DOHH2 (cell line): ENCODE results near the gene ZNF385D.
"Not testable (repeated sequence)": the region's sequence is repeated elsewhere in the genome, so short reads cannot be mapped to it uniquely, and the experiment has no call there.

ENCODE experiments used
- H3F3A ChIP-seq: fragments of 200-600 bp; sonication (generic), shearing (Covaris generic); 2 replicates; pipeline ENCODE4 v1.6.0; 2016; ENCODE audit warnings: antibody characterized with exemption, mild to moderate bottlenecking; ENCODE audit not compliant: control insufficient read depth, insufficient read depth
- H3K27ac ChIP-seq: fragments of 200-600 bp; sonication (generic); 2 replicates; pipeline ENCODE4 v1.5.1; 2014; ENCODE audit warnings: low read depth, mild to moderate bottlenecking, low read length, moderate library complexity
- H3K27me3 ChIP-seq: fragments of 200-600 bp; sonication (generic); 2 replicates; pipeline ENCODE4 v1.6.1; 2014; ENCODE audit warnings: mild to moderate bottlenecking, low read length, mixed read lengths; ENCODE audit not compliant: control insufficient read depth
- H3K36me3 ChIP-seq: fragments of 200-600 bp; sonication (generic); 2 replicates; pipeline ENCODE4 v1.6.1; 2014; ENCODE audit warnings: mild to moderate bottlenecking, low read length, moderate library complexity, mixed read lengths; ENCODE audit not compliant: control insufficient read depth
- H3K4me1 ChIP-seq: fragments of 200-600 bp; sonication (generic); 2 replicates; pipeline ENCODE4 v1.6.1; 2014; ENCODE audit warnings: mild to moderate bottlenecking, low read length, mixed read lengths; ENCODE audit not compliant: control insufficient read depth
- H3K4me2 ChIP-seq: fragments of 200-600 bp; sonication (generic); 2 replicates; pipeline ENCODE4 v1.6.0; 2014; ENCODE audit warnings: mild to moderate bottlenecking, low read length, moderate library complexity
- H3K4me3 ChIP-seq: fragments of 200-600 bp; sonication (generic); 2 replicates; pipeline ENCODE4 v1.5.1; 2014; ENCODE audit warnings: mild to moderate bottlenecking, low read length, mixed read lengths
- H3K79me2 ChIP-seq: fragments of 200-600 bp; sonication (generic); 2 replicates; pipeline ENCODE4 v1.6.1; 2014; ENCODE audit warnings: mild to moderate bottlenecking, low read length, mixed read lengths; ENCODE audit not compliant: control insufficient read depth
- H3K9me2 ChIP-seq: fragments of 200-600 bp; sonication (generic); replicated peaks from 2 replicates; pipeline ENCODE4 v1.6.1; 2014; ENCODE audit warnings: mild to moderate bottlenecking, low read length, mixed read lengths; ENCODE audit not compliant: control insufficient read depth
- H3K9me3 ChIP-seq: fragments of 200-600 bp; sonication (generic); 2 replicates; pipeline ENCODE4 v1.6.1; 2014; ENCODE audit warnings: antibody characterized with exemption, low read length, mixed read lengths; ENCODE audit not compliant: control insufficient read depth, insufficient read depth
- H4K20me1 ChIP-seq: fragments of 200-600 bp; sonication (generic); 2 replicates; pipeline ENCODE4 v1.6.0; 2014; ENCODE audit warnings: low read depth, mild to moderate bottlenecking, antibody characterized with exemption, low read length, moderate library complexity; ENCODE audit not compliant: control insufficient read depth, insufficient read depth
- CTCF ChIP-seq: fragments of 200-600 bp; sonication (generic); IDR thresholded peaks from one replicate; pipeline ENCODE4 v1.5.1; 2014; ENCODE audit warnings: antibody characterized with exemption, mild to moderate bottlenecking, low read depth, low read length; ENCODE audit not compliant: poor library complexity, severe bottlenecking
- EZH2phosphoT487 ChIP-seq: fragments of 200-600 bp; sonication (generic); IDR thresholded peaks from 2 replicates; pipeline ENCODE4 v1.6.1; 2017; ENCODE audit warnings: borderline replicate concordance, mild to moderate bottlenecking, antibody characterized with exemption, low read length, moderate library complexity, mixed read lengths

ZNF385D gene

GRCh38 chr3:21502656-21503055 lies 248.4 kb downstream of the ZNF385D start:
- H3F3A ChIP-seq = no peaks in the 10 kb centered on the region
- H3K79me2 ChIP-seq = no peaks in the 10 kb centered on the region
- no peaks in the 10 kb centered on the region for H3K36me3 ChIP-seq
- no peak for TF ChIP-seq CTCF
- no peak for TF ChIP-seq EZH2phosphoT487
- no peaks in the 10 kb centered on the region for H3K9me2 ChIP-seq
- no peaks in the 10 kb centered on the region for H3K27me3 ChIP-seq
- no peaks in the 10 kb centered on the region for H3K9me3 ChIP-seq
- no peak overlapping the region for H3K27ac ChIP-seq
- no peak overlapping the region for H3K4me3 ChIP-seq
- H3K4me2 ChIP-seq = no peak overlapping the region
- H3K4me1 ChIP-seq = no peaks in the 10 kb centered on the region
- H4K20me1 ChIP-seq = no peaks in the 10 kb centered on the region

- Histone ChIP-seq H3K9me3 (no peaks in the 10 kb centered on the region), H3K9me2 (no peaks in the 10 kb centered on the region), H3K4me2 (no peak overlapping the region), H4K20me1 (no peaks in the 10 kb centered on the region), H3K4me1 (no peaks in the 10 kb centered on the region), H3K36me3 (no peaks in the 10 kb centered on the region), H3K79me2 (no peaks in the 10 kb centered on the region), H3K4me3 (no peak overlapping the region), H3K27ac (no peak overlapping the region), H3F3A (no peaks in the 10 kb centered on the region), H3K27me3 (no peaks in the 10 kb centered on the region)
- TF ChIP-seq EZH2phosphoT487 (no peak), CTCF (no peak)
Measured at GRCh38 chr3:21500834-21501233, 250.2 kb downstream of the ZNF385D start.

- not testable (repeated sequence) for H3K4me3 ChIP-seq, H3K36me3 ChIP-seq, H3F3A ChIP-seq, H3K4me1 ChIP-seq, H3K79me2 ChIP-seq, H3K9me3 ChIP-seq, H3K4me2 ChIP-seq, H3K27me3 ChIP-seq, H3K27ac ChIP-seq, H4K20me1 ChIP-seq, H3K9me2 ChIP-seq
Measured at GRCh38 chr3:21490671-21491070, 260.3 kb downstream of the ZNF385D start.

- H3K36me3 ChIP-seq = no peaks in the 10 kb centered on the region
- H3K4me1 ChIP-seq = no peaks in the 10 kb centered on the region
- H3K4me3 ChIP-seq = no peak overlapping the region
- no peaks in the 10 kb centered on the region for H3F3A ChIP-seq
- no peak overlapping the region for H3K27ac ChIP-seq
- no peaks in the 10 kb centered on the region for H3K9me3 ChIP-seq
- no peaks in the 10 kb centered on the region for H3K9me2 ChIP-seq
- no peaks in the 10 kb centered on the region for H3K79me2 ChIP-seq
- no peaks in the 10 kb centered on the region for H3K27me3 ChIP-seq
- TF ChIP-seq CTCF = no peak
- no peak for TF ChIP-seq EZH2phosphoT487
- H3K4me2 ChIP-seq = no peak overlapping the region
- no peaks in the 10 kb centered on the region for H4K20me1 ChIP-seq
Measured at GRCh38 chr3:21487520-21487919, 263.5 kb downstream of the ZNF385D start.

- H4K20me1 ChIP-seq, H3K9me2 ChIP-seq, H3K79me2 ChIP-seq: not testable (repeated sequence)
Measured at GRCh38 chr3:21486024-21486935, 264.7 kb downstream of the ZNF385D start.

More at GRCh38 chr3:21486024-21486935, 264.7 kb downstream of the ZNF385D start:
- H3K4me2 ChIP-seq, H3K27me3 ChIP-seq, H3F3A ChIP-seq, H3K4me1 ChIP-seq, H3K4me3 ChIP-seq, H3K9me3 ChIP-seq, H3K27ac ChIP-seq, H3K36me3 ChIP-seq: not testable (repeated sequence)
